ENCODE measurements around the gene ENPP1.
A peak's percentile ranks its signal among the peaks of the same experiment; 100 is the strongest.

ENPP1 gene

DNA sequence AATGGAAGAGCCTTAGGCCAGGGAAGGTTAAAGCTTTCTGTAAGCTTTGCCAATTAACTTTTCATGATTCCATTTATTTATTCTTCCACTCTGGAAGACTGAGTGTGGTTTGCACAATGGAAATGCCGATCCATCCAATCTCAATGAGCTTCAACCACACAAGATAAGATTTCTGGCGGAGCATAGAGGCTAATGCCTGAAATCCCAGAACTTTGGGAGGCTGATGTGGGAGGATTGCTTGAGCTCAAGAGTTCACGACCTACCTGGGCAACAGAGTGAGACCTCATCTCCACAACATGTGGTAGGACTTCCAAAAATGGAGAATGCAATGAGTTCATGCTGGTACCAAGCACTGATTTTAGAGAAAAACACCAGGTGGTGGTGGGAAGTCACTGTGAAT, 6.2 kb downstream of the ENPP1 start:
- H3K27me3 ChIP-seq (ENCODE audit: control insufficient read depth, insufficient read depth, low read length) = no peaks in the 10 kb centered on the region
- H3K4me1 ChIP-seq (ENCODE audit: control insufficient read depth, insufficient read depth, low read length) = peaks cover 4% of the 10 kb centered on the region
- H3K9ac ChIP-seq (ENCODE audit: low read depth, low read length) = no peak overlapping the region
- H3K4me2 ChIP-seq (ENCODE audit: low read length) = no peak overlapping the region
- H3K36me3 ChIP-seq (ENCODE audit: insufficient read depth, low read length) = no peaks in the 10 kb centered on the region
- no peak overlapping the region for H3K4me3 ChIP-seq (ENCODE audit: low read length)
- H3K9me3 ChIP-seq (replicated peaks; ENCODE audit: low read length) = no peaks in the 10 kb centered on the region

DNA sequence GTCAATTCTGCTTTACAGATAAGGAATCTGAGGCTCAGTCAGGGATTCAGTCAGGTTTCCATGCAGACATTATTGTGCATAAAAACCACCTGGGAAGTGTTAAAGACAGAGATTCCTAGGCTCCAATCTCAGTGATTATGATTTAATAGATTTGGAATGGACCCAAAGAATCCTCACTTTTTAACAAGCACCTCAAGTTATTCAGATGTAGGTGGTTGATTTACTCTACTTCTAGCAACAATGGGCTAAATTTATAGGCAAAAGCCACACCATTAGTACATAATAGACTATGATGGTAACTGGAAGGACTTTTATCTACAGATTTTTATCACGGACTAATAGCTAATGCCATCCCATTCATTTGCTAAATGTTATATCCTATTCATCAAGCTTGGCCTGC, 9.0 kb downstream of the ENPP1 start:
- Histone ChIP-seq H3K4me2 (ENCODE audit: low read length) (no peak overlapping the region), H3K9ac (ENCODE audit: low read depth, low read length) (no peak overlapping the region), H3K9me3 (replicated peaks; ENCODE audit: low read length) (no peaks in the 10 kb centered on the region), H3K4me3 (ENCODE audit: low read length) (no peak overlapping the region), H3K4me1 (ENCODE audit: control insufficient read depth, insufficient read depth, low read length) (no peaks in the 10 kb centered on the region), H3K36me3 (ENCODE audit: insufficient read depth, low read length) (no peaks in the 10 kb centered on the region), H3K27me3 (ENCODE audit: control insufficient read depth, insufficient read depth, low read length) (no peaks in the 10 kb centered on the region)

DNA sequence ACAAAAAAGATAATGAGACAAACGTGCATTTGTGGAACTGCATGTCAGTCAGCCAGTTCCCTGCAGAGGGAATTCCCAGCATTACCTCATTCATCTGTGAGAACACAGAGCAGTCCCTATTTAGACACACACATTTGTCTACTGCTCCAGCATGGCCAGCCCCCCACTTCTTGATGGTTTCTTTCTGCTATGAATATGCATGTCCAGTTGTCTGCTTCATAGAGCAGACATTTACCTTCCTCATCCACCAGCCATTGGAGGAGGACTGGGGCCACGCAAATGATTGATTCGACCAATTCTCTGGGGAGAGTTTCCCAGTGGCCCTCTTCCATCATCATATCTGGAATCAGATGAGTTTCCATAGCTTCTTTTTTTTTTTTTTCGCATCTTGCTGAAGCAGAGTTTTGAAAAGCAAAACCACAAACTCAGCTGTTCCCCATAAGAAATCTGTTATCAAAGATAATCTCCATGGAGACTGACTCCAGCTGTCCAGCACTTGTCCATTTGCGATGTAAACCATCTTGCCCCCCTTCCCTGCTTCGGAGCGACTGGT, 11.8 kb downstream of the ENPP1 start:
- no peak overlapping the region for H3K4me2 ChIP-seq (ENCODE audit: low read length)
- no peaks in the 10 kb centered on the region for H3K4me1 ChIP-seq (ENCODE audit: control insufficient read depth, insufficient read depth, low read length)
- no peaks in the 10 kb centered on the region for H3K9me3 ChIP-seq (replicated peaks; ENCODE audit: low read length)
- H3K4me3 ChIP-seq (ENCODE audit: low read length) = no peak overlapping the region
- H3K27me3 ChIP-seq (ENCODE audit: control insufficient read depth, insufficient read depth, low read length) = no peaks in the 10 kb centered on the region
- no peak overlapping the region for H3K9ac ChIP-seq (ENCODE audit: low read depth, low read length)
- no peaks in the 10 kb centered on the region for H3K36me3 ChIP-seq (ENCODE audit: insufficient read depth, low read length)

GRCh38 chr6:131821010-131821807, 13.4 kb downstream of the ENPP1 start:
- Histone ChIP-seq H3K27me3 (ENCODE audit: control insufficient read depth, insufficient read depth, low read length) (no peaks in the 10 kb centered on the region), H3K4me3 (ENCODE audit: low read length) (no peak overlapping the region), H3K4me2 (ENCODE audit: low read length) (no peak overlapping the region), H3K9ac (ENCODE audit: low read depth, low read length) (no peak overlapping the region), H3K9me3 (replicated peaks; ENCODE audit: low read length) (no peaks in the 10 kb centered on the region), H3K36me3 (ENCODE audit: insufficient read depth, low read length) (no peaks in the 10 kb centered on the region), H3K4me1 (ENCODE audit: control insufficient read depth, insufficient read depth, low read length) (no peaks in the 10 kb centered on the region)

DNA sequence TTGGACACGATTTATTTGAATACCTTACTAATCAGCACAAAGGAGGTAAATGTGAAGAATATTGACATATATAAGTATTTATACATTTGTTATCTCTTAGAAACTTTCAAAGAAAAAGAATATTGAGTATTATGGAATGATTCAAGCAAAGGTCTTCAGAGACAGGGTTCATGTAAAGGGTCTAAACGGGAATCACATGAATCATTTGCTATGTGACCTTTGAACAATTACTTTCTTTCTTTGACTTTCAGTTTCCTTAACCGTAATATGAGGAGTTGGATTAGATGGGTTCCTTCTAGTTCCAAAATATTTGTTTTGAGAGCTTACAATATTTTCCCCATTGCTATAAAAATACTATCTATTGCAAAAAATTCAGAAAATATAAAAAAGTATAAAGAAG, 14.3 kb downstream of the ENPP1 start:
- no peak overlapping the region for H3K4me2 ChIP-seq (ENCODE audit: low read length)
- no peaks in the 10 kb centered on the region for H3K36me3 ChIP-seq (ENCODE audit: insufficient read depth, low read length)
- no peak overlapping the region for H3K9ac ChIP-seq (ENCODE audit: low read depth, low read length)
- no peaks in the 10 kb centered on the region for H3K27me3 ChIP-seq (ENCODE audit: control insufficient read depth, insufficient read depth, low read length)
- H3K4me3 ChIP-seq (ENCODE audit: low read length) = no peak overlapping the region
- H3K9me3 ChIP-seq (replicated peaks; ENCODE audit: low read length) = no peaks in the 10 kb centered on the region
- H3K4me1 ChIP-seq (ENCODE audit: control insufficient read depth, insufficient read depth, low read length) = no peaks in the 10 kb centered on the region

DNA sequence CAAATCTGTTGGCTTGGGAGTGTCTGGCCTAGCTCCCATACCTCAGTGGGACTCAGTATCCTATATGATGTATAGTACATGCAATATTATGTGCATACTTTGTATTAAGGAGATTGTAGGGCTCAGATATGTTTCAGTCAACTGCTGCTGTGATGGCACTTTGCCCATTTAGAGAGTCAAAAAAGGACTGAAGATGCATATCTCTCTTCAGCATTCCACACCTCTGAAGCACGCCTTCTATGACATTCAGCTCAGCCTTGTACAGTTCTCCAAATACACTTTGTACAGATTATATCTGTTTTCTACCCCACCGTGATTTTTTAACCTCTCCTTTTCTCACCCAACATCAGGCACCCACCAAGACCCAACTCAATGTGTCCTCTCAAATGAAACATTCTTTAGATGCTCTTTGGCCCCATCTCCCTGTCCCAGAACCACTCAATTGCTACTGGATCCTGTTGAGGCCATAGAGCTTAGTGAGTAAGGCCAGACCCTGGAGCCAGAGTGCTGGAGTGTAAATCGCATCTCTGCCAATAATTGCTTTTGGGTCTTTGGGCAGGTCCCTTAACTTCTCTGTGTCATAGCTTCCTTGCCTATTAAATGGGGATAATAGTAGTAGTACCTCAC, 15.6 kb downstream of the ENPP1 start:
- Histone ChIP-seq H3K4me1 (ENCODE audit: control insufficient read depth, insufficient read depth, low read length) (no peaks in the 10 kb centered on the region), H3K27me3 (ENCODE audit: control insufficient read depth, insufficient read depth, low read length) (no peaks in the 10 kb centered on the region), H3K9me3 (replicated peaks; ENCODE audit: low read length) (no peaks in the 10 kb centered on the region), H3K4me3 (ENCODE audit: low read length) (no peak overlapping the region), H3K36me3 (ENCODE audit: insufficient read depth, low read length) (no peaks in the 10 kb centered on the region), H3K4me2 (ENCODE audit: low read length) (no peak overlapping the region), H3K9ac (ENCODE audit: low read depth, low read length) (no peak overlapping the region)

DNA sequence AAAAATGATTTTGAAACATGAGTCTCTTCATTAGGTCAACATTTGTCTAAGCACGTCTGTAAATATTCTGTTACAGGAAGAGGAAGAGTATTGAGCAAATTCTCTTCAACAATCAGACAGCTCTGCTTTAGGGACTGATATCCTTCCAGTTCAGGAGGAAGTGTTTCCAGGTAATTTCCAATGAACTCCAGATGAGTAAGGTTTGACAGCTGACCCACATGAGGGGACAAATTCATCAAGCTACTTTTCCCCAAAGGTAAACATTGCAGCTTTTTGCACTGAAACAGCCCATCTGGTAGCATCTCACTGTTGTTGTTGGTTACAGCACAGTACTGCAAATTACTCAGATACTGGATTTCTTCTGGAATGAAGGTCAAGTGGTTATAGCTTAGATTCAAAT, 18.1 kb downstream of the ENPP1 start:
- H3K4me3 ChIP-seq (ENCODE audit: low read length) = no peak overlapping the region
- H3K36me3 ChIP-seq (ENCODE audit: insufficient read depth, low read length) = no peaks in the 10 kb centered on the region
- H3K9ac ChIP-seq (ENCODE audit: low read depth, low read length) = no peak overlapping the region
- H3K4me1 ChIP-seq (ENCODE audit: control insufficient read depth, insufficient read depth, low read length) = peaks cover 3% of the 10 kb centered on the region
- no peaks in the 10 kb centered on the region for H3K9me3 ChIP-seq (replicated peaks; ENCODE audit: low read length)
- H3K4me2 ChIP-seq (ENCODE audit: low read length) = no peak overlapping the region
- no peaks in the 10 kb centered on the region for H3K27me3 ChIP-seq (ENCODE audit: control insufficient read depth, insufficient read depth, low read length)

DNA sequence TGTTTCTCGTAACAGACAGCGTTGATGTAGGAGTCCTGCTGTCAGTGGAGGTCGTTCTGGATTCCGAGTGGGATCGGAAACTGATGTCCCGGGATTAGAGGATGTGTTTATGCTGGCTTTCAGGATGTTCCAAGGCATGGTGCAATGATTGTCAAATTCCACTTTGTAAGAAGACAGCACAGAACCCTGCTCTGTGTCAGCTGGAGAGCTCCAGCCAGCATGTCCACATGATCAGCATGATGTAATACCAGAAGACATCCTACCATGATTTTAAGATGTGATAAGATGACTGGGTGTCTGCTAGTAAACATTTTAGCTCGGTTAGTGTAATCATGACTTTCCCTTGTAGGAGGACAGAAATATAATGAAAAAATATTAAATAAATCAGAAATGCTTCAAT, 20.3 kb downstream of the ENPP1 start:
- Histone ChIP-seq H3K9ac (ENCODE audit: low read depth, low read length) (no peak overlapping the region), H3K4me3 (ENCODE audit: low read length) (no peak overlapping the region), H3K36me3 (ENCODE audit: insufficient read depth, low read length) (no peaks in the 10 kb centered on the region), H3K4me1 (ENCODE audit: control insufficient read depth, insufficient read depth, low read length) (peaks cover 13% of the 10 kb centered on the region), H3K9me3 (replicated peaks; ENCODE audit: low read length) (no peaks in the 10 kb centered on the region), H3K27me3 (ENCODE audit: control insufficient read depth, insufficient read depth, low read length) (no peaks in the 10 kb centered on the region), H3K4me2 (ENCODE audit: low read length) (no peak overlapping the region)

DNA sequence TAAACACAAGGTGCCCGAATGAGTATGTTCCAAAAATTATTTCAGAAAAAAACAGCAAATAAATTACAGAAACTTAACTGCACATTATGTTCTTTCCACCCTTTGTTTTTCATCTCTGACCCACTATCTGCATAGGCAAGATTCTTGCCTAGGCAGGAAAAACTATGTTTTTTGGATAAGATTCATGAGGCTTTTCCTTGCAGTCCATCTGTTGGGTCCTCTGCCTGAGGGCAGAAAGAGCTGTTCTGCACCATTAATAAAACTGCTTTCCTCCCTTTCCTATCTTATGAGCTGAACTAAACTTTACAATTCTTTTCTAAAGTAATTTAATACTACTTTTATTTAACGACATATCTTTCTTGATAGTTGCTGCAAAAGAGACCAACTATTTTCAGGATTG, 21.1 kb downstream of the ENPP1 start:
- H3K4me1 ChIP-seq (ENCODE audit: control insufficient read depth, insufficient read depth, low read length) = peaks cover 13% of the 10 kb centered on the region
- no peaks in the 10 kb centered on the region for H3K36me3 ChIP-seq (ENCODE audit: insufficient read depth, low read length)
- H3K9ac ChIP-seq (ENCODE audit: low read depth, low read length) = no peak overlapping the region
- H3K9me3 ChIP-seq (replicated peaks; ENCODE audit: low read length) = no peaks in the 10 kb centered on the region
- no peaks in the 10 kb centered on the region for H3K27me3 ChIP-seq (ENCODE audit: control insufficient read depth, insufficient read depth, low read length)
- H3K4me2 ChIP-seq (ENCODE audit: low read length) = no peak overlapping the region
- H3K4me3 ChIP-seq (ENCODE audit: low read length) = no peak overlapping the region

DNA sequence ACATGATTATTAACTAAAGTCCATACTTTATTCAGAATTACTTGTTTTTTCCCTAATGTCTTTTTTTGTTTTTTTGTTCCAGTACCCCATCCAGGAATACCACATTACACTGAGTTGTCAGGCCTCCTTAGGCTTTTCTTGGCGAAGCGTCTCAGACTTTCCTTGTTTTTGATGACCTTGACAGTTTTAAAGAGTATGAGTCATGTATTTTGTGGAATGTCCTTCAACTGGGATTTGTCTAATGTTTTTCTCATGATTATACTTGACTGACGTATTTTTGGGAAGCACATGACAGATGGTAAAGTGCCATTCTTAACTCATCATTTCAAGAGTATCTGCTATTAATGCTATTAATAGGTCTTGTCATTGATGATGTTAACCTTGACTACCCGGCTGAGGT, 23.6 kb downstream of the ENPP1 start:
- Histone ChIP-seq H3K4me3 (ENCODE audit: low read length) (no peak overlapping the region), H3K27me3 (ENCODE audit: control insufficient read depth, insufficient read depth, low read length) (no peaks in the 10 kb centered on the region), H3K9me3 (replicated peaks; ENCODE audit: low read length) (no peaks in the 10 kb centered on the region), H3K4me1 (ENCODE audit: control insufficient read depth, insufficient read depth, low read length) (peaks cover 13% of the 10 kb centered on the region), H3K9ac (ENCODE audit: low read depth, low read length) (peak overlapping the region; percentile 20), H3K36me3 (ENCODE audit: insufficient read depth, low read length) (no peaks in the 10 kb centered on the region), H3K4me2 (ENCODE audit: low read length) (peak overlapping the region; percentile 7)

- H3K4me2 ChIP-seq (ENCODE audit: low read length) = no peak overlapping the region
- H3K4me3 ChIP-seq (ENCODE audit: low read length) = no peak overlapping the region
- H3K4me1 ChIP-seq (ENCODE audit: control insufficient read depth, insufficient read depth, low read length) = peaks cover 13% of the 10 kb centered on the region
- H3K9ac ChIP-seq (ENCODE audit: low read depth, low read length) = no peak overlapping the region
- H3K27me3 ChIP-seq (ENCODE audit: control insufficient read depth, insufficient read depth, low read length) = no peaks in the 10 kb centered on the region
- H3K36me3 ChIP-seq (ENCODE audit: insufficient read depth, low read length) = no peaks in the 10 kb centered on the region
- no peaks in the 10 kb centered on the region for H3K9me3 ChIP-seq (replicated peaks; ENCODE audit: low read length)
Measured at GRCh38 chr6:131831886-131832285, 24.1 kb downstream of the ENPP1 start.

- Histone ChIP-seq H3K4me2 (ENCODE audit: low read length) (no peak overlapping the region), H3K27me3 (ENCODE audit: control insufficient read depth, insufficient read depth, low read length) (no peaks in the 10 kb centered on the region), H3K9me3 (replicated peaks; ENCODE audit: low read length) (no peaks in the 10 kb centered on the region)
Measured at GRCh38 chr6:131832363-131832762, 24.5 kb downstream of the ENPP1 start.

More at GRCh38 chr6:131832363-131832762, 24.5 kb downstream of the ENPP1 start:
- Histone ChIP-seq H3K36me3 (ENCODE audit: insufficient read depth, low read length) (no peaks in the 10 kb centered on the region), H3K4me3 (ENCODE audit: low read length) (no peak overlapping the region), H3K4me1 (ENCODE audit: control insufficient read depth, insufficient read depth, low read length) (peaks cover 13% of the 10 kb centered on the region), H3K9ac (ENCODE audit: low read depth, low read length) (no peak overlapping the region)

Measured in skeletal muscle satellite cell (primary cell).